ENCODE measurements around the gene DNAJC3. TPM values are rescaled to one million over a fixed set of nuclear protein-coding genes. Genes with fewer than 3 reads are reported as not detected.
"Not testable (repeated sequence)": the region's sequence is repeated elsewhere in the genome, so short reads cannot be mapped to it uniquely, and the experiment has no call there.

The DNAJC3 gene
- total RNA-seq, 1 experiment from 2014 or later = 19.7 TPM

GRCh38 chr13:95734124-95734523 is 57.2 kb downstream of the DNAJC3 start:
- Histone ChIP-seq H4K20me1 (ENCODE audit: insufficient read depth, low read depth, low read length) (no peaks in the 10 kb centered on the region), H3K4me1 (ENCODE audit: low read length) (no peaks in the 10 kb centered on the region), H3K9me3 (ENCODE audit: low read length) (peaks cover 5% of the 10 kb centered on the region; the same call in 1 of the 2 replicates), H3K9ac (ENCODE audit: low read length) (no peak overlapping the region), H3K36me3 (ENCODE audit: insufficient read depth, low read length) (peaks cover 18% of the 10 kb centered on the region), H3K27ac (ENCODE audit: low read length) (no peak overlapping the region), H3K4me3 (ENCODE audit: low read length) (no peak overlapping the region), H3K27me3 (ENCODE audit: low read length) (no peaks in the 10 kb centered on the region), H3K79me2 (ENCODE audit: low read length) (peaks cover 55% of the 10 kb centered on the region), H3K9me2 (replicated peaks; ENCODE audit: insufficient read depth, low read length) (no peaks in the 10 kb centered on the region), H2AFZ (ENCODE audit: low read length) (no peak overlapping the region), H3K4me2 (ENCODE audit: low read depth, low read length, poor library complexity, severe bottlenecking) (no peak overlapping the region)
- DNase-seq = no peak

- H3K27ac ChIP-seq (ENCODE audit: low read length); H3K4me3 ChIP-seq (ENCODE audit: low read length); H4K20me1 ChIP-seq (ENCODE audit: insufficient read depth, low read depth, low read length); DNase-seq; H3K4me2 ChIP-seq (ENCODE audit: low read depth, low read length, poor library complexity, severe bottlenecking); H3K9me2 ChIP-seq (replicated peaks; ENCODE audit: insufficient read depth, low read length); H2AFZ ChIP-seq (ENCODE audit: low read length); H3K4me1 ChIP-seq (ENCODE audit: low read length); H3K27me3 ChIP-seq (ENCODE audit: low read length); H3K36me3 ChIP-seq (ENCODE audit: insufficient read depth, low read length); H3K9ac ChIP-seq (ENCODE audit: low read length); H3K9me3 ChIP-seq (ENCODE audit: low read length): not testable (repeated sequence)
- H3K79me2 ChIP-seq (ENCODE audit: low read length) = peaks cover 41% of the 10 kb centered on the region
Observed at GRCh38 chr13:95740071-95740978, 63.4 kb downstream of the DNAJC3 start.

- no peak for DNase-seq
- H3K27me3 ChIP-seq (ENCODE audit: low read length) = no peaks in the 10 kb centered on the region
Observed at GRCh38 chr13:95740979-95741320, 64.0 kb downstream of the DNAJC3 start.

DNA sequence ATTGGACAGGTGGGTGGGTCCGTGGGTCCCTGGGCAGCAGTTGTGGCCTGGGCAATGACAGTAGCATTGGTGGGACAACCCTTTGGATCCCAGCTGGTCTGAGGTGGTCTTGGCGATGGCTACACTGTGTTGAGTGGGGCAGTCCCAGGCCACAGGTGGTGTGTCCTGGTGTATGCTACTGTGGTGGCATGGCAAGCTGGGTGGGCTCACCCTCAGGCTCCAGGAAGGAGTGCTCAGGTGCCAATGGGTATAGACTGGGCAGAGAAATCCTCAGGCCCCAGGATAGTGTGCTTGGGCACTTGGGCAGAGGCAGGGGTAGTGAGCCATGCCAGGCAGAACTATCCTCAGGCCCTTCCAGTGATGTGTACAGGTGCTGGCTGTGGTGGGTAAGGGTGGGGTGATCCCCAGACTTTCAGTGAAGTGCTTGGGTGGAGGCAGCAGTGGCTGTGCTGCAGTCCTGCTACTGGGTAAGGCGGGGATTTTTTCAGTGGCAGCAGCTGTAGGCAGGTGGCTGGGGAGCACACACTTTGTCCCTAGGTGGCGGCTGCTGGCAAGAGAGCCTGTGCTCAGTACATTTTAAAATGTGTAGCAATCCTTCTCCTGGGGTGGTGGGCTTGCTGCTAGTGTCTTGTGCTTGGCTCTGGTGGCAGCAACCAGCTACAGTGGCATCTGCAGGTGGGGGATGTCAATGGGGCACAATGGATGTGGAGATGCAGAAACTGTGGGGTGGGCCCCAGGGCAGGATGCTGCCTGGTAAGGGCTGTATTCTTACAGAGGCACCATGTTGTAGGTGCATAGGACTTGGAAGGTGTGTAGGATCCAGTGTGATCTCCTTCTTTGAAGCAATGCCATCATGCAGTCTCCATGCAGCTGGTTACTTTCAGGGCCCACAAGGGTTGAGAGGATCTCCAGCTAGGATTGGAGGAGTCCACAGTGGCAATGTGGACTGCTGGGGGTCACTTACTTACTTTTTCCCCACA is 64.9 kb downstream of the DNAJC3 start:
- no peaks in the 10 kb centered on the region for H4K20me1 ChIP-seq (ENCODE audit: insufficient read depth, low read depth, low read length)
- no peak overlapping the region for H3K4me3 ChIP-seq (ENCODE audit: low read length)
- peaks cover 56% of the 10 kb centered on the region for H3K79me2 ChIP-seq (ENCODE audit: low read length)
- no peak overlapping the region for H3K27ac ChIP-seq (ENCODE audit: low read length)
- H3K9ac ChIP-seq (ENCODE audit: low read length) = no peak overlapping the region
- DNase-seq = no peak
- H3K4me1 ChIP-seq (ENCODE audit: low read length) = peaks cover 21% of the 10 kb centered on the region
- H3K36me3 ChIP-seq (ENCODE audit: insufficient read depth, low read length) = no peaks in the 10 kb centered on the region
- H3K9me3 ChIP-seq (ENCODE audit: low read length) = no peaks in the 10 kb centered on the region
- H2AFZ ChIP-seq (ENCODE audit: low read length) = no peak overlapping the region
- no peaks in the 10 kb centered on the region for H3K9me2 ChIP-seq (replicated peaks; ENCODE audit: insufficient read depth, low read length)
- H3K4me2 ChIP-seq (ENCODE audit: low read depth, low read length, poor library complexity, severe bottlenecking) = no peak overlapping the region
- no peaks in the 10 kb centered on the region for H3K27me3 ChIP-seq (ENCODE audit: low read length)

More at GRCh38 chr13:95740979-95741320, 64.0 kb downstream of the DNAJC3 start:
- H3K27ac ChIP-seq (ENCODE audit: low read length) = no peak overlapping the region
- H3K36me3 ChIP-seq (ENCODE audit: insufficient read depth, low read length) = no peaks in the 10 kb centered on the region
- peaks cover 12% of the 10 kb centered on the region for H3K4me1 ChIP-seq (ENCODE audit: low read length)
- H3K9me3 ChIP-seq (ENCODE audit: low read length) = no peaks in the 10 kb centered on the region
- H3K9ac ChIP-seq (ENCODE audit: low read length) = no peak overlapping the region
- H2AFZ ChIP-seq (ENCODE audit: low read length) = no peak overlapping the region
- no peak overlapping the region for H3K4me2 ChIP-seq (ENCODE audit: low read depth, low read length, poor library complexity, severe bottlenecking)
- no peaks in the 10 kb centered on the region for H4K20me1 ChIP-seq (ENCODE audit: insufficient read depth, low read depth, low read length)
- H3K4me3 ChIP-seq (ENCODE audit: low read length) = no peak overlapping the region
- peaks cover 47% of the 10 kb centered on the region for H3K79me2 ChIP-seq (ENCODE audit: low read length)
- H3K9me2 ChIP-seq (replicated peaks; ENCODE audit: insufficient read depth, low read length) = no peaks in the 10 kb centered on the region

DNA sequence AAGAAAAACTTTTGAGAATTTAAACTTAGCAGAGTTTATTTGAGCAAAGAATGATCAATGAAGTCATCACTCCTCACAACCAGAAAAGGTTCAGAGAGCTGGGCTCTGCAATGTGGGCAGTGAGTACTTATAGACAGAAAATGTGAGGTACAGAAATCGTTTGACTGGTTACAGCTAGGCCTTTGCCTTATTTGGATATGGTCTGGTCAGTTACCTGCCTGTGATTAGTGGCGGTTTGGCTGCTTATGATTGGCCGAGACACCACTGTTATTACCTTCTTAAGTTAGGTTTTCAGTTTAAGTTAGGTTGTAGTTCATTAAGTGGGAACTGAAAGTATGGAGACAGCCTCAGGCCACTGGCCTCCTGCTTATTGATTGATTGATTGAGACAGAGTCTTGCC is 66.3 kb downstream of the DNAJC3 start:
- Histone ChIP-seq H3K4me3 (ENCODE audit: low read length) (no peak overlapping the region), H4K20me1 (ENCODE audit: insufficient read depth, low read depth, low read length) (no peaks in the 10 kb centered on the region), H3K9ac (ENCODE audit: low read length) (no peak overlapping the region), H3K36me3 (ENCODE audit: insufficient read depth, low read length) (no peaks in the 10 kb centered on the region), H3K9me2 (replicated peaks; ENCODE audit: insufficient read depth, low read length) (no peaks in the 10 kb centered on the region), H3K27ac (ENCODE audit: low read length) (no peak overlapping the region), H3K4me1 (ENCODE audit: low read length) (peaks cover 23% of the 10 kb centered on the region), H3K79me2 (ENCODE audit: low read length) (peaks cover 69% of the 10 kb centered on the region), H3K27me3 (ENCODE audit: low read length) (no peaks in the 10 kb centered on the region), H3K9me3 (ENCODE audit: low read length) (no peaks in the 10 kb centered on the region), H3K4me2 (ENCODE audit: low read depth, low read length, poor library complexity, severe bottlenecking) (no peak overlapping the region), H2AFZ (ENCODE audit: low read length) (no peak overlapping the region)
- DNase-seq = no peak

DNA sequence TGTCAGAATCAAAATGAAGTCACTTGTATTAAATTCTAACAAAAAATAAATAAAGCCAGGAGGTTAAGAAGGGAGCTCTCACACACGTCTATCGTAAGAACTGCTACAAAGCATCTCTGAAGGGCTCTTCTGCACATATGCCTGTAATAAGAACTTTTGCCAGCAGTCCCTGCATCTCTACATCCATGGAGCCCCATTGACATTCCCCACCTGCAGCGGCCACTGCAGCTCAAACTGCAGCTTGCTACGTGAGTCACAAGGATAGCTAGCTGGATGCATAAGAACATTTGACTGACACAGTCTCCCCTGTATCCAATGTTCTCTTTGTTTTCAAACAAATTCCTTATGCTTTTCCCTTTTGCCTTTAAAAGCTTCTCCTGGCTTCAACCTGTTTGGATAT is 68.3 kb downstream of the DNAJC3 start:
- peaks cover 82% of the 10 kb centered on the region for H3K79me2 ChIP-seq (ENCODE audit: low read length)
- H2AFZ ChIP-seq (ENCODE audit: low read length) = no peak overlapping the region
- peaks cover 23% of the 10 kb centered on the region for H3K4me1 ChIP-seq (ENCODE audit: low read length)
- peak overlapping the region; percentile 31; the same call in 1 of the 2 replicates for H3K27ac ChIP-seq (ENCODE audit: low read length)
- DNase-seq = no peak
- H3K9me2 ChIP-seq (replicated peaks; ENCODE audit: insufficient read depth, low read length) = no peaks in the 10 kb centered on the region
- no peak overlapping the region for H3K9ac ChIP-seq (ENCODE audit: low read length)
- H3K36me3 ChIP-seq (ENCODE audit: insufficient read depth, low read length) = no peaks in the 10 kb centered on the region
- no peaks in the 10 kb centered on the region for H4K20me1 ChIP-seq (ENCODE audit: insufficient read depth, low read depth, low read length)
- H3K9me3 ChIP-seq (ENCODE audit: low read length) = no peaks in the 10 kb centered on the region
- H3K27me3 ChIP-seq (ENCODE audit: low read length) = no peaks in the 10 kb centered on the region
- no peak overlapping the region for H3K4me3 ChIP-seq (ENCODE audit: low read length)
- H3K4me2 ChIP-seq (ENCODE audit: low read depth, low read length, poor library complexity, severe bottlenecking) = peak overlapping the region; percentile 34

- Histone ChIP-seq H3K27ac (ENCODE audit: low read length) (peak overlapping the region; percentile 31; the same call in 1 of the 2 replicates), H3K36me3 (ENCODE audit: insufficient read depth, low read length) (no peaks in the 10 kb centered on the region), H2AFZ (ENCODE audit: low read length) (no peak overlapping the region), H3K4me1 (ENCODE audit: low read length) (peaks cover 23% of the 10 kb centered on the region), H3K9me2 (replicated peaks; ENCODE audit: insufficient read depth, low read length) (no peaks in the 10 kb centered on the region), H3K4me3 (ENCODE audit: low read length) (no peak overlapping the region), H3K4me2 (ENCODE audit: low read depth, low read length, poor library complexity, severe bottlenecking) (peak overlapping the region; percentile 34), H3K27me3 (ENCODE audit: low read length) (no peaks in the 10 kb centered on the region), H3K79me2 (ENCODE audit: low read length) (peaks cover 84% of the 10 kb centered on the region), H3K9ac (ENCODE audit: low read length) (0 out of 2 replicates have a peak overlapping the region, but pooled peaks have one; percentile 6), H3K9me3 (ENCODE audit: low read length) (no peaks in the 10 kb centered on the region), H4K20me1 (ENCODE audit: insufficient read depth, low read depth, low read length) (no peaks in the 10 kb centered on the region)
- DNase-seq = peak; percentile 64
Observed at GRCh38 chr13:95745752-95746151, 68.8 kb downstream of the DNAJC3 start.

GRCh38 chr13:95749545-95749944 is 72.6 kb downstream of the DNAJC3 start:
- Histone ChIP-seq H3K79me2 (ENCODE audit: low read length) (peaks cover 81% of the 10 kb centered on the region), H3K4me1 (ENCODE audit: low read length) (peaks cover 23% of the 10 kb centered on the region), H3K27me3 (ENCODE audit: low read length) (no peaks in the 10 kb centered on the region), H3K36me3 (ENCODE audit: insufficient read depth, low read length) (no peaks in the 10 kb centered on the region), H3K27ac (ENCODE audit: low read length) (no peak overlapping the region), H2AFZ (ENCODE audit: low read length) (no peak overlapping the region), H3K9me2 (replicated peaks; ENCODE audit: insufficient read depth, low read length) (no peaks in the 10 kb centered on the region), H3K4me3 (ENCODE audit: low read length) (no peak overlapping the region), H3K4me2 (ENCODE audit: low read depth, low read length, poor library complexity, severe bottlenecking) (no peak overlapping the region), H3K9me3 (ENCODE audit: low read length) (no peaks in the 10 kb centered on the region), H3K9ac (ENCODE audit: low read length) (no peak overlapping the region), H4K20me1 (ENCODE audit: insufficient read depth, low read depth, low read length) (no peaks in the 10 kb centered on the region)
- DNase-seq = no peak
